RWPE2 (cell line): Measurements from ENCODE around the gene ITPK1.
A peak's percentile ranks its signal among the peaks of the same experiment; 100 is the strongest.

Experiments
- ATAC-seq: fragments of 200-7000 bp; cut with Tn5 transposase; 3 replicates; pipeline ENCODE4 v1.9.1; 2021; ENCODE audit warnings: low read depth
- DNase-seq: peaks from one replicate; pipeline ENCODE4 v3.0.0-alpha.2; 2020; ENCODE audit warnings: low spot score
- H3K27ac ChIP-seq: fragments of 450-650 bp; 2 replicates; pipeline ENCODE4 v1.5.1; 2017; ENCODE audit warnings: mild to moderate bottlenecking; ENCODE audit not compliant: poor library complexity, severe bottlenecking
- H3K27me3 ChIP-seq: fragments of 250-450 bp; sonication (Bioruptor Pico); 2 replicates; pipeline ENCODE4 v1.5.1; 2021; ENCODE audit warnings: mild to moderate bottlenecking, moderate library complexity; ENCODE audit not compliant: insufficient read depth, poor library complexity, severe bottlenecking
- H3K36me3 ChIP-seq: fragments of 250-450 bp; sonication (Bioruptor Pico); 2 replicates; pipeline ENCODE4 v1.5.1; 2020; ENCODE audit warnings: low read depth, mild to moderate bottlenecking, moderate library complexity
- H3K4me1 ChIP-seq: fragments of 250-450 bp; sonication (Bioruptor Pico); 2 replicates; pipeline ENCODE4 v1.5.1; 2021; ENCODE audit warnings: mild to moderate bottlenecking, moderate library complexity; ENCODE audit not compliant: insufficient read depth, poor library complexity, severe bottlenecking
- H3K4me3 ChIP-seq: fragments of 250-450 bp; sonication (Bioruptor Pico); 2 replicates; pipeline ENCODE4 v1.5.1; 2021; ENCODE audit warnings: mild to moderate bottlenecking, moderate library complexity; ENCODE audit not compliant: severe bottlenecking
- H3K9me3 ChIP-seq: fragments of 250-450 bp; sonication (Bioruptor Pico); 2 replicates; pipeline ENCODE4 v1.5.1; 2021; ENCODE audit warnings: mild to moderate bottlenecking, moderate library complexity; ENCODE audit not compliant: severe bottlenecking
- TF ChIP-seq, protein P1 (sequence below): fragments of 450-650 bp; IDR thresholded peaks from one replicate; pipeline ENCODE4 v1.5.1; 2017; ENCODE audit warnings: mild to moderate bottlenecking, moderate library complexity; ENCODE audit not compliant: poor library complexity, severe bottlenecking

Gene ITPK1

DNA sequence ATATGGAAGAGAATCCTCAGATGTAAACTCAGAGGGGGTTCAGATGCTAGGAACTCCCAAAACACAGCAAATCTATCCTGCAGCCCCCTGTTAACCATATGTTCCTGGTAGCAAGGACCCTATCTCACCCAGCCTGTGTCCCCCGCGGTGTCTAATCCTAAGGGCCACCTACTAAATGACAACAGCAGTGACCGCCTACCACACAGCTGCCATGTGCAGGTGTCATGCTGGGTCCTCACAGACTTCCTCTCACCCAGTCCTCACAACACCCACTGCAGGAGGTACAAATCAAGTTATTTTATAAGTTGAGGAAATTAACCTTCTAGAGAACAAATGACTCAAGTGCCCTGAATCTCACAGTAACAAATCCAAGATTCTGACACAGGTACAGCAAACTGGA, 73.9 kb downstream of the ITPK1 start:
- Histone ChIP-seq H3K4me1 (peaks cover 88% of the 10 kb centered on the region), H3K36me3 (0 out of 2 replicates have a peak, but pooled peaks cover 5% of the 10 kb centered on the region), H3K4me3 (no peak overlapping the region), H3K27me3 (no peaks in the 10 kb centered on the region), H3K9me3 (no peaks in the 10 kb centered on the region), H3K27ac (peak overlapping the region; percentile 99)
- TF ChIP-seq, protein P1, sequence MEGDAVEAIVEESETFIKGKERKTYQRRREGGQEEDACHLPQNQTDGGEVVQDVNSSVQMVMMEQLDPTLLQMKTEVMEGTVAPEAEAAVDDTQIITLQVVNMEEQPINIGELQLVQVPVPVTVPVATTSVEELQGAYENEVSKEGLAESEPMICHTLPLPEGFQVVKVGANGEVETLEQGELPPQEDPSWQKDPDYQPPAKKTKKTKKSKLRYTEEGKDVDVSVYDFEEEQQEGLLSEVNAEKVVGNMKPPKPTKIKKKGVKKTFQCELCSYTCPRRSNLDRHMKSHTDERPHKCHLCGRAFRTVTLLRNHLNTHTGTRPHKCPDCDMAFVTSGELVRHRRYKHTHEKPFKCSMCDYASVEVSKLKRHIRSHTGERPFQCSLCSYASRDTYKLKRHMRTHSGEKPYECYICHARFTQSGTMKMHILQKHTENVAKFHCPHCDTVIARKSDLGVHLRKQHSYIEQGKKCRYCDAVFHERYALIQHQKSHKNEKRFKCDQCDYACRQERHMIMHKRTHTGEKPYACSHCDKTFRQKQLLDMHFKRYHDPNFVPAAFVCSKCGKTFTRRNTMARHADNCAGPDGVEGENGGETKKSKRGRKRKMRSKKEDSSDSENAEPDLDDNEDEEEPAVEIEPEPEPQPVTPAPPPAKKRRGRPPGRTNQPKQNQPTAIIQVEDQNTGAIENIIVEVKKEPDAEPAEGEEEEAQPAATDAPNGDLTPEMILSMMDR, result no peak
- DNase-seq, result no peak
- no peak for ATAC-seq

DNA sequence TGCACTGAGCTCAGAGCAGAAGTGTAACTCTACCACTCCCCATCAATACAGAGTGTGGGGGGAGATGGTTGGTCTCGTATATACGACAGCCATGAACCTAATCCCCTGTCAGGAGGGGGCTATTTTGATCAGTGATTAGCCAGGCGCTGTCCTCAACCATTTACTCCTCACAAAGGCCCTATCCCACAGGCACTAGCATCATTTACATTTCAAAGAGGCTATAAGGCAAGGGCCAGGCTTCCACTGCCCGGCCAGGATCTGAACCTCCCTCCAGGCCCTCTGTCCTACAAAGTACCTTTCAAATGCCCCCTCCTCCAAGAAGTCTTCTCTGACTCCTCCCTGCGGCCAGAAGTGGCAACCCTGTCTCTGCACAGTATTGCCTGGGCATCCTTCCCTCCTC, 74.7 kb downstream of the ITPK1 start:
- Histone ChIP-seq H3K4me3 (no peak overlapping the region), H3K27me3 (no peaks in the 10 kb centered on the region), H3K27ac (peak overlapping the region; percentile 99), H3K36me3 (0 out of 2 replicates have a peak, but pooled peaks cover 5% of the 10 kb centered on the region), H3K9me3 (no peaks in the 10 kb centered on the region), H3K4me1 (peaks cover 93% of the 10 kb centered on the region)
- TF ChIP-seq, protein P1, result no peak
- no peak for DNase-seq
- ATAC-seq, result no peak

DNA sequence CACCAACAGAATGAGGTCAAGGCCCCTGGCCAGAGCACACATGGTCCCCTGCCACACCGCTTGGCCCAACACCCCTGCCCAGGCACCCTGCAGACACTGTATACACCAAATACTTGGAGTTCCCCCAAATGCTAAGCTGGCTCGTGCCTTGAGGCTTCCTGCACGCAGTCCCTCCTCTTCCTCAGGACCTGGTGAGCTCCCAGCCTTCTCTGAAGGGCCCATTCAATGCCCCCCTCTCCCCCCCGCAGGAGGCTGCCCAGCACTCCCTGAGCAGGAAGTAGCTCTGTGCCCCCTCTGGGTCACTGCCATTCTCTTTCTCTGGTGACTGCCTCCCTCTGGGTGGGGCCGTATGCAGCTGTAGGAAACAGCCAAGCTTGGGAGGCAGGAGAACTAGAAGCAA, 75.3 kb downstream of the ITPK1 start:
- no peak overlapping the region for H3K4me3 ChIP-seq
- ATAC-seq, result no peak
- no peaks in the 10 kb centered on the region for H3K27me3 ChIP-seq
- TF ChIP-seq, protein P1, result no peak
- peak overlapping the region; percentile 99 for H3K27ac ChIP-seq
- no peaks in the 10 kb centered on the region for H3K9me3 ChIP-seq
- H3K36me3 ChIP-seq, result 0 out of 2 replicates have a peak, but pooled peaks cover 5% of the 10 kb centered on the region
- DNase-seq, result no peak
- peaks cover 92% of the 10 kb centered on the region for H3K4me1 ChIP-seq

DNA sequence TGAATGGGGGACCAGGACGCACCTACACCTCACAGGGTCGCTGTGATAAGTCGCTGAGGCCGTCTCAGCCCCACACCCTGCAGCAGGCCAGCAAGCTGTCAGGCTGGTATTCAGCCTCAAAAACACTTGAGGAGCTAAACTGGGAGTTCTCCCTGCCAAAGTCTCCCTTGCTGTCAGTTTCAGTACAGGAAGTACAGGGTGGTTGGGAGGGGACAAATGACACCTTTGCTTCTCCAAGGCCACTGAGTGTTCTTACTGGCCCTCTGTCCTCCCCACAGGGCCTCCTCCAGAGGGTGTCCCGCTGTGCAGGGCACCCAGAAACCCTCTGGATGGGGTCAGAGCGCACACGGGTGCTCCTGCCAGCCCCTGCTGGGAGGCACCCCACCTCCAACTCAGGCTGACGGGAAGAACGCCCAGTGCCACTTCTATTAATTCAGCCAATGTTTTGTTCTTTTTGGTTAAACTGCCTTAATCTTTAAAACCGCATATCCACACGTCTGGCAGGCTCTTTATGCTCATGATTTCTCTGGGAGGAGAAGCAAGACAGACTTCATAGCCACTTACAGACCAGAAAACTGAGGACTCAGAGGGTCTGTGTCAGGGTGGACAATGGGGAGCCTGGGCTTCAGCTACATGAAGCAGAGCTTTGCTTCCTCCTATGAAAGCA, 75.9 kb downstream of the ITPK1 start:
- H3K4me3 ChIP-seq, result no peak overlapping the region
- H3K27ac ChIP-seq, result peak overlapping the region; percentile 99
- no peaks in the 10 kb centered on the region for H3K9me3 ChIP-seq
- ATAC-seq, result no peak
- H3K27me3 ChIP-seq, result no peaks in the 10 kb centered on the region
- H3K36me3 ChIP-seq, result 0 out of 2 replicates have a peak, but pooled peaks cover 5% of the 10 kb centered on the region
- TF ChIP-seq, protein P1, result no peak
- no peak for DNase-seq
- H3K4me1 ChIP-seq, result peaks cover 90% of the 10 kb centered on the region

DNA sequence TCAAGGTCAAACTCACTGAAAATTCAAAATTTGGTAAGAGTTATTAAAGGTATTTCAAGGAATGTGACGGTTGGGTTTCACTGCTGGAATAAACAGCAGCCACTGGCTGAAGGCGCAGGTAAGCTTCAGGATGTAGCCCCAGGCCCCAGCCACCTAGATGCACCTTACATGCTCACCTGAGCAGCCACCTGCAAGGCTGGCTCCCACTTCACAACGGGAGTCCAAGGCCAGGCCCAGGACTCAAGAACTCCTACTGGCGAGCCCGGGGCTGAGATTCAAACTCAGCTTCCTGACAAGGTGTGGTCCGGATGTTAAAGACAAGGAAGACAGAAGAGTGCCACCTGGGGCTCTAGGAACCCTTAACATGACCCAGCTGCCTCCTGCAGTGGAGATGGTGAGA, 78.4 kb downstream of the ITPK1 start:
- ATAC-seq, result no peak
- Histone ChIP-seq H3K4me3 (no peak overlapping the region), H3K4me1 (peaks cover 89% of the 10 kb centered on the region), H3K27ac (peak overlapping the region; percentile 99), H3K9me3 (no peaks in the 10 kb centered on the region), H3K27me3 (no peaks in the 10 kb centered on the region), H3K36me3 (0 out of 2 replicates have a peak, but pooled peaks cover 3% of the 10 kb centered on the region)
- DNase-seq, result no peak
- TF ChIP-seq, protein P1, result no peak
